Muscle layer of colon (tissue), 2 donors: ENCODE results near the gene LSM14A.
"Not testable (repeated sequence)": the region's sequence is repeated elsewhere in the genome, so short reads cannot be mapped to it uniquely, and the experiment has no call there.

ENCODE experiments used
- H3K27ac ChIP-seq: one replicate; pipeline ENCODE4 v1.7.0; 2013; ENCODE audit warnings: low read depth, mild to moderate bottlenecking, low read length, moderate library complexity
- H3K27me3 ChIP-seq, 2 donors: one replicate each; pipeline ENCODE4 v1.7.0; 2013; ENCODE audit warnings: low read length in 2 of 2, mild to moderate bottlenecking in 2 of 2; ENCODE audit not compliant: insufficient read depth in 2 of 2, control insufficient read depth in 1 of 2
- H3K36me3 ChIP-seq: one replicate; pipeline ENCODE4 v1.7.0; 2013; ENCODE audit warnings: mild to moderate bottlenecking, low read length; ENCODE audit not compliant: insufficient read depth
- H3K4me1 ChIP-seq: one replicate; pipeline ENCODE4 v1.7.0; 2013; ENCODE audit warnings: mild to moderate bottlenecking, low read length; ENCODE audit not compliant: insufficient read depth
- H3K4me3 ChIP-seq, 2 donors: one replicate each; pipeline ENCODE4 v1.7.0; 2013; ENCODE audit warnings: low read length in 2 of 2, low read depth in 1 of 2, mild to moderate bottlenecking in 1 of 2, moderate library complexity in 1 of 2
- H3K9ac ChIP-seq: one replicate; pipeline ENCODE4 v1.7.0; 2013; ENCODE audit warnings: low read length
- H3K9me3 ChIP-seq: one replicate; pipeline ENCODE4 v1.7.0; 2013; ENCODE audit warnings: mild to moderate bottlenecking, low read length
- donor health status: abdominal sarcoma.
- donor health status: Adenocarcinoma of cecum.

LSM14A gene

GRCh38 chr19:34135821-34136611 is 36.3 kb upstream of the LSM14A start:
- Histone ChIP-seq H3K4me1 (peaks cover 4% of the 10 kb centered on the region), H3K27me3 (no peaks in the 10 kb centered on the region), H3K9ac (no peak overlapping the region), H3K4me3 (no peak overlapping the region), H3K9me3 (no peaks in the 10 kb centered on the region), H3K27ac (no peak overlapping the region), H3K36me3 (no peaks in the 10 kb centered on the region)

- no peaks in the 10 kb centered on the region for H3K4me1 ChIP-seq
- H3K4me3 ChIP-seq, result no peak overlapping the region
- no peak overlapping the region for H3K9ac ChIP-seq
- H3K27me3 ChIP-seq, result no peaks in the 10 kb centered on the region
- H3K36me3 ChIP-seq, result no peaks in the 10 kb centered on the region
- no peak overlapping the region for H3K27ac ChIP-seq
- H3K9me3 ChIP-seq, result no peaks in the 10 kb centered on the region
Measured at GRCh38 chr19:34141025-34141424, 31.3 kb upstream of the LSM14A start.

GRCh38 chr19:34142440-34142839 is 29.9 kb upstream of the LSM14A start:
- Histone ChIP-seq H3K9me3 (no peaks in the 10 kb centered on the region), H3K27ac (no peak overlapping the region), H3K4me3 (no peak overlapping the region), H3K9ac (no peak overlapping the region), H3K36me3 (no peaks in the 10 kb centered on the region), H3K27me3 (no peaks in the 10 kb centered on the region), H3K4me1 (no peaks in the 10 kb centered on the region)

GRCh38 chr19:34145741-34146202 is 26.5 kb upstream of the LSM14A start:
- no peaks in the 10 kb centered on the region for H3K9me3 ChIP-seq

GRCh38 chr19:34148658-34149185 is 23.6 kb upstream of the LSM14A start:
- H3K27me3 ChIP-seq, result no peaks in the 10 kb centered on the region
- no peak overlapping the region for H3K9ac ChIP-seq
- no peaks in the 10 kb centered on the region for H3K4me1 ChIP-seq
- H3K9me3 ChIP-seq, result no peaks in the 10 kb centered on the region
- H3K36me3 ChIP-seq, result no peaks in the 10 kb centered on the region
- no peak overlapping the region for H3K4me3 ChIP-seq
- no peak overlapping the region for H3K27ac ChIP-seq

More at GRCh38 chr19:34145741-34146202, 26.5 kb upstream of the LSM14A start:
- no peak overlapping the region for H3K27ac ChIP-seq
- H3K27me3 ChIP-seq, result no peaks in the 10 kb centered on the region
- no peak overlapping the region for H3K4me3 ChIP-seq
- no peak overlapping the region for H3K9ac ChIP-seq
- H3K4me1 ChIP-seq, result no peaks in the 10 kb centered on the region
- H3K36me3 ChIP-seq, result no peaks in the 10 kb centered on the region

GRCh38 chr19:34149873-34150272 is 22.4 kb upstream of the LSM14A start:
- H3K27ac ChIP-seq, result no peak overlapping the region
- H3K4me1 ChIP-seq, result no peaks in the 10 kb centered on the region
- H3K9ac ChIP-seq, result no peak overlapping the region

GRCh38 chr19:34150558-34150957 is 21.7 kb upstream of the LSM14A start:
- H3K9me3 ChIP-seq, result no peaks in the 10 kb centered on the region
- H3K9ac ChIP-seq, result no peak overlapping the region
- no peaks in the 10 kb centered on the region for H3K36me3 ChIP-seq
- no peak overlapping the region for H3K27ac ChIP-seq
- H3K4me3 ChIP-seq, result no peak overlapping the region
- H3K27me3 ChIP-seq, result no peaks in the 10 kb centered on the region
- H3K4me1 ChIP-seq, result no peaks in the 10 kb centered on the region

More at GRCh38 chr19:34149873-34150272, 22.4 kb upstream of the LSM14A start:
- H3K36me3 ChIP-seq, result no peaks in the 10 kb centered on the region
- H3K9me3 ChIP-seq, result no peaks in the 10 kb centered on the region
- no peak overlapping the region for H3K4me3 ChIP-seq
- H3K27me3 ChIP-seq, result no peaks in the 10 kb centered on the region

GRCh38 chr19:34151439-34151838 is 20.9 kb upstream of the LSM14A start:
- H3K9ac ChIP-seq, result no peak overlapping the region
- H3K27ac ChIP-seq, result no peak overlapping the region
- H3K9me3 ChIP-seq, result no peaks in the 10 kb centered on the region
- no peaks in the 10 kb centered on the region for H3K27me3 ChIP-seq
- no peaks in the 10 kb centered on the region for H3K4me1 ChIP-seq
- H3K36me3 ChIP-seq, result no peaks in the 10 kb centered on the region
- no peak overlapping the region for H3K4me3 ChIP-seq

GRCh38 chr19:34154401-34154800 is 17.9 kb upstream of the LSM14A start:
- H3K4me3 ChIP-seq, result no peak overlapping the region
- no peaks in the 10 kb centered on the region for H3K36me3 ChIP-seq
- no peaks in the 10 kb centered on the region for H3K27me3 ChIP-seq
- no peak overlapping the region for H3K9ac ChIP-seq
- no peaks in the 10 kb centered on the region for H3K9me3 ChIP-seq
- H3K27ac ChIP-seq, result no peak overlapping the region
- H3K4me1 ChIP-seq, result no peaks in the 10 kb centered on the region

- no peaks in the 10 kb centered on the region for H3K36me3 ChIP-seq
- no peak overlapping the region for H3K4me3 ChIP-seq
- H3K27ac ChIP-seq, result no peak overlapping the region
- H3K9me3 ChIP-seq, result no peaks in the 10 kb centered on the region
- H3K27me3 ChIP-seq, result no peaks in the 10 kb centered on the region
- no peaks in the 10 kb centered on the region for H3K4me1 ChIP-seq
- no peak overlapping the region for H3K9ac ChIP-seq
Measured at GRCh38 chr19:34155686-34156085, 16.6 kb upstream of the LSM14A start.

- not testable (repeated sequence) for H3K27ac ChIP-seq, H3K4me1 ChIP-seq, H3K36me3 ChIP-seq, H3K9ac ChIP-seq, H3K4me3 ChIP-seq, H3K9me3 ChIP-seq, H3K27me3 ChIP-seq
Measured at GRCh38 chr19:34158966-34159365, 13.3 kb upstream of the LSM14A start.

- not testable (repeated sequence) for H3K9ac ChIP-seq, H3K9me3 ChIP-seq, H3K27ac ChIP-seq, H3K27me3 ChIP-seq, H3K4me3 ChIP-seq, H3K36me3 ChIP-seq, H3K4me1 ChIP-seq
Measured at GRCh38 chr19:34159541-34159940, 12.8 kb upstream of the LSM14A start.
